ENCODE data around the gene HDAC9.

The HDAC9 gene

GRCh38 chr7:18995811-18996426, 500.4 kb downstream of the HDAC9 start:
- no peak for TF ChIP-seq FOXP2 (optimal IDR thresholded peaks at IDR 0.05; ENCODE audit: control extremely low read depth, extremely low read length, insufficient read depth)
- no peak for TF ChIP-seq POLR2AphosphoS5 (IDR thresholded peaks at IDR 0.05; ENCODE audit: borderline replicate concordance, low read depth, low read length)
- no peak for TF ChIP-seq EZH2 (IDR thresholded peaks at IDR 0.05)
- Histone ChIP-seq H3K36me3 (ENCODE audit: insufficient read depth, low read length) (peaks cover 48% of the 10 kb centered on the region), H3K9me3 (ENCODE audit: low read depth, low read length) (no peaks in the 10 kb centered on the region; the same call in 1 of the 2 replicates), H3K27ac (peak overlapping the region; percentile 65), H3K9ac (ENCODE audit: insufficient read length) (no peak overlapping the region), H3K4me3 (no peak overlapping the region)
- no peak for DNase-seq (ENCODE audit: low read depth, low spot score)

- no peak overlapping the region for H3K4me3 ChIP-seq
- no peaks in the 10 kb centered on the region; the same call in 1 of the 2 replicates for H3K9me3 ChIP-seq (ENCODE audit: low read depth, low read length)
- DNase-seq (ENCODE audit: low read depth, low spot score), result no peak
- peak overlapping the region; percentile 65 for H3K27ac ChIP-seq
- peaks cover 48% of the 10 kb centered on the region for H3K36me3 ChIP-seq (ENCODE audit: insufficient read depth, low read length)
- no peak overlapping the region for H3K9ac ChIP-seq (ENCODE audit: insufficient read length)
- TF ChIP-seq EZH2 (IDR thresholded peaks at IDR 0.05) (no peak), FOXP2 (optimal IDR thresholded peaks at IDR 0.05; ENCODE audit: control extremely low read depth, extremely low read length, insufficient read depth) (no peak), POLR2AphosphoS5 (IDR thresholded peaks at IDR 0.05; ENCODE audit: borderline replicate concordance, low read depth, low read length) (no peak)
These were observed 501.0 kb downstream of the HDAC9 start for GRCh38 chr7:18996583-18996982.

- TF ChIP-seq POLR2AphosphoS5 (IDR thresholded peaks at IDR 0.05; ENCODE audit: borderline replicate concordance, low read depth, low read length), result no peak
- TF ChIP-seq EZH2 (IDR thresholded peaks at IDR 0.05), result no peak
- no peak for TF ChIP-seq FOXP2 (optimal IDR thresholded peaks at IDR 0.05; ENCODE audit: control extremely low read depth, extremely low read length, insufficient read depth)
- H3K36me3 ChIP-seq (ENCODE audit: insufficient read depth, low read length), result peaks cover 45% of the 10 kb centered on the region
- H3K4me3 ChIP-seq, result no peak overlapping the region
- DNase-seq (ENCODE audit: low read depth, low spot score), result no peak
- H3K27ac ChIP-seq, result peak overlapping the region; percentile 54; the same call in 1 of the 2 replicates
- no peak overlapping the region for H3K9ac ChIP-seq (ENCODE audit: insufficient read length)
- no peaks in the 10 kb centered on the region; the same call in 1 of the 2 replicates for H3K9me3 ChIP-seq (ENCODE audit: low read depth, low read length)
These were observed 502.1 kb downstream of the HDAC9 start for GRCh38 chr7:18997477-18998150.

GRCh38 chr7:19000410-19000809, 504.9 kb downstream of the HDAC9 start:
- no peak for TF ChIP-seq EZH2 (IDR thresholded peaks at IDR 0.05)
- no peak for TF ChIP-seq POLR2AphosphoS5 (IDR thresholded peaks at IDR 0.05; ENCODE audit: borderline replicate concordance, low read depth, low read length)
- no peak for TF ChIP-seq FOXP2 (optimal IDR thresholded peaks at IDR 0.05; ENCODE audit: control extremely low read depth, extremely low read length, insufficient read depth)
- peaks cover 50% of the 10 kb centered on the region for H3K36me3 ChIP-seq (ENCODE audit: insufficient read depth, low read length)
- H3K9ac ChIP-seq (ENCODE audit: insufficient read length), result no peak overlapping the region
- no peaks in the 10 kb centered on the region; the same call in 1 of the 2 replicates for H3K9me3 ChIP-seq (ENCODE audit: low read depth, low read length)
- no peak for DNase-seq (ENCODE audit: low read depth, low spot score)
- H3K27ac ChIP-seq, result no peak overlapping the region
- no peak overlapping the region for H3K4me3 ChIP-seq

GRCh38 chr7:19001854-19002253, 506.3 kb downstream of the HDAC9 start:
- Histone ChIP-seq H3K4me3 (no peak overlapping the region), H3K9ac (ENCODE audit: insufficient read length) (no peak overlapping the region), H3K9me3 (ENCODE audit: low read depth, low read length) (no peaks in the 10 kb centered on the region; the same call in 1 of the 2 replicates), H3K36me3 (ENCODE audit: insufficient read depth, low read length) (peaks cover 44% of the 10 kb centered on the region), H3K27ac (no peak overlapping the region; the same call in 1 of the 2 replicates)
- TF ChIP-seq EZH2 (IDR thresholded peaks at IDR 0.05), result no peak
- no peak for DNase-seq (ENCODE audit: low read depth, low spot score)

GRCh38 chr7:19009241-19009935, 513.8 kb downstream of the HDAC9 start:
- DNase-seq (ENCODE audit: low read depth, low spot score), result no peak
- Histone ChIP-seq H3K9me3 (ENCODE audit: low read depth, low read length) (no peaks in the 10 kb centered on the region; the same call in 1 of the 2 replicates), H3K27ac (peak overlapping the region; percentile 67; the same call in 1 of the 2 replicates), H3K4me3 (no peak overlapping the region), H3K36me3 (ENCODE audit: insufficient read depth, low read length) (peaks cover 13% of the 10 kb centered on the region; the same call in 1 of the 2 replicates), H3K9ac (ENCODE audit: insufficient read length) (no peak overlapping the region)
- TF ChIP-seq EZH2 (IDR thresholded peaks at IDR 0.05) (no peak), FOXP2 (optimal IDR thresholded peaks at IDR 0.05; ENCODE audit: control extremely low read depth, extremely low read length, insufficient read depth) (no peak), POLR2AphosphoS5 (IDR thresholded peaks at IDR 0.05; ENCODE audit: borderline replicate concordance, low read depth, low read length) (no peak)

- Histone ChIP-seq H3K27ac (peak overlapping the region; percentile 67; the same call in 1 of the 2 replicates), H3K9me3 (ENCODE audit: low read depth, low read length) (no peaks in the 10 kb centered on the region; the same call in 1 of the 2 replicates), H3K36me3 (ENCODE audit: insufficient read depth, low read length) (peaks cover 10% of the 10 kb centered on the region; the same call in 1 of the 2 replicates), H3K4me3 (no peak overlapping the region), H3K9ac (ENCODE audit: insufficient read length) (no peak overlapping the region)
- DNase-seq (ENCODE audit: low read depth, low spot score), result no peak
- TF ChIP-seq FOXP2 (optimal IDR thresholded peaks at IDR 0.05; ENCODE audit: control extremely low read depth, extremely low read length, insufficient read depth) (no peak), POLR2AphosphoS5 (IDR thresholded peaks at IDR 0.05; ENCODE audit: borderline replicate concordance, low read depth, low read length) (no peak), EZH2 (IDR thresholded peaks at IDR 0.05) (no peak)
These were observed 514.4 kb downstream of the HDAC9 start for GRCh38 chr7:19009936-19010280.

GRCh38 chr7:19011212-19011611, 515.7 kb downstream of the HDAC9 start:
- Histone ChIP-seq H3K4me3 (no peak overlapping the region), H3K27ac (no peak overlapping the region), H3K9me3 (ENCODE audit: low read depth, low read length) (peaks cover 6% of the 10 kb centered on the region), H3K36me3 (ENCODE audit: insufficient read depth, low read length) (peaks cover 17% of the 10 kb centered on the region), H3K9ac (ENCODE audit: insufficient read length) (no peak overlapping the region)
- no peak for DNase-seq (ENCODE audit: low read depth, low spot score)
- TF ChIP-seq FOXP2 (optimal IDR thresholded peaks at IDR 0.05; ENCODE audit: control extremely low read depth, extremely low read length, insufficient read depth) (no peak), EZH2 (IDR thresholded peaks at IDR 0.05) (no peak), POLR2AphosphoS5 (IDR thresholded peaks at IDR 0.05; ENCODE audit: borderline replicate concordance, low read depth, low read length) (no peak)

Measured in SK-N-MC (cell line).